NK-92 treated with Interleukin-12 subunit alpha and Interleukin-12 subunit beta, amount 100 ng/mL, for 24 hours (cell line): Measurements from ENCODE around the gene UMAD1.

Source experiments
- DNase-seq: peaks from one replicate; lab custom pipeline; 2025; lab: John Stamatoyannopoulos, UW

Gene UMAD1

DNA sequence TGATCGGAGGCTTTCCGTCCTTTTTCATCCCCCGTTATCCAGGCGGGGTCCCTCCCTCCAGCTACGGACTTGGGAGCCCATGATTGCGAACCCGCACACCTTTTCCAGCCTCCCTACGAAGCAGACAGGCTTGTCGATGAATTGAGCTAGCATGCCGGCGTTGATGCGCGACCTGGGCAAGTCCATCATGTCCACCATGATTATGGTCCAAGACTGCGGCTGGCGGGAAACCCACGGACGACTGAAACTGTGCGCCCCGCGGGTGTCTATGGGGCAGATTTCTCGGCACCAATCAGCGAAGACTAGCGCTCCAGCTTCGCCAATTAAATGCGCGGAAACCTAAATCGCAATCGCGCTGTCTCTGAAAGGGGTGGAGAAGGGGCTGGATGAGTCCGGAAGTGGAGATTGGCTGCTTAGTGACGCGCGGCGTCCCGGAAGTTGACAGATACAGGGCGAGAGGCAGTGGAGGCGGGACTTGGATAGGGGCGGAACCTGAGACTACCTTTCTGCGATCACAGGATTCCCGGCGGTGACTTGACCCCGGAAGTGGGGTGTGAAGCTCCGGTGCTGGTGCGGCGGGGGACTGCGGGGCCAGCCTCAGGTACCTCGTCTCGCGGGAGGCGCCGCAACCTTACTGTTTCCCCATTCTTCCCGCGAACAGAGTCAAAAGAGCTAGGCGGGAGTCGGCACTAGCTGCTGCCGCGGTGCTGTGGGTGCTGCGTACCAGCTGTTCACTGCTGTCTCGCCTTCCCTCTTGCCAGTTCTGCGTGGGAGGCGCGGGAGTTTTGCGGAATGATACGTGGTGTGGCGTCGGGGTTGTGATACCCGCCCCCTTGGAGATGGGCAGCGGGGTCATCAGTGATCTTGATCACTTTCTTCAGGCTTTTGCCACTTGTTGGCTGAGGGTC lies at the start of gene UMAD1:
Gene UMAD1 (plus strand): TSS at position 532 of the 908 bp plus-strand sequence. CDS start 32,620 bp downstream, outside the sequence.
- DNase-seq: peak; percentile 96

GRCh38 chr7:7595451-7595850 lies 45.1 kb upstream of the UMAD1 start:
- no peak for DNase-seq

- peak; percentile 11 for DNase-seq
Observed at GRCh38 chr7:7596176-7596575, 44.4 kb upstream of the UMAD1 start.

- no peak for DNase-seq
Observed at GRCh38 chr7:7607010-7607409, 33.5 kb upstream of the UMAD1 start.

DNA sequence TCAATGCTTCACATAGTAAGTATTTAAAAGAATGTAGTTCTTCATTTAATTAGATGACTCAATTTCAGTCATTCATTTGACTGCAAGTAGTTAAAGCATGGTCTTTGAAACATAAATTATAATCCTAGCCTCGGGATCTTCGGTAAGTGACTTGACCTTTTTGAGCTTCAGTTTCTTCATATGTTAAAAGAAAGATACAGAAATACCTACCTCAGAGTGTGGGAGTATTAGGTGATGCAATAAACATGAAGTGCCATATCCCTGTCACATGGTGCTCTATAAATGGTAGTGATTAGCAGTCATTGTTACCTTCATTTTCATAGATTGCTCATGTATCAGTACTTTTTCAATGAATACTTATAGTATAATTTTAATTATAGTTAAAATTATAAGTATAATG lies 31.2 kb upstream of the UMAD1 start:
- no peak for DNase-seq

DNA sequence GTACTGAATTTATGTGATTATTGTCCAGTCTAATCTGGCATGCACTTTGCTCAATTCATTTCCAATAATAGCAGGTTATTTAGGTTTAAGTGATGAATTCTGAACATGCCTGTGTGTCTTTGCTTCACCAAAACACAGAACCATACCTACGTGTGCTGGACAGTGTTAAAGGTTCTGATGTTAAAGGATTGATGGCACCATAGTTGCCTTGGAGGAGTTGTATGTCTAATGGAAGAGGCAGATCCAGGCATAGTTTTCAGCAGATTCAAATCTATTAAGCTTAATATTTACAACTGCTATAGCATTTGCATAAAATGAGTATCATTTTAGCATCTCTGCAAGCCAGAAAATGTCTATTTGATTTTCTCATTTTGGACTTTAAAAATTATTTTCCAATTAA lies 28.0 kb upstream of the UMAD1 start:
- DNase-seq: no peak

- no peak for DNase-seq
Observed at GRCh38 chr7:7613210-7613609, 27.3 kb upstream of the UMAD1 start.

DNA sequence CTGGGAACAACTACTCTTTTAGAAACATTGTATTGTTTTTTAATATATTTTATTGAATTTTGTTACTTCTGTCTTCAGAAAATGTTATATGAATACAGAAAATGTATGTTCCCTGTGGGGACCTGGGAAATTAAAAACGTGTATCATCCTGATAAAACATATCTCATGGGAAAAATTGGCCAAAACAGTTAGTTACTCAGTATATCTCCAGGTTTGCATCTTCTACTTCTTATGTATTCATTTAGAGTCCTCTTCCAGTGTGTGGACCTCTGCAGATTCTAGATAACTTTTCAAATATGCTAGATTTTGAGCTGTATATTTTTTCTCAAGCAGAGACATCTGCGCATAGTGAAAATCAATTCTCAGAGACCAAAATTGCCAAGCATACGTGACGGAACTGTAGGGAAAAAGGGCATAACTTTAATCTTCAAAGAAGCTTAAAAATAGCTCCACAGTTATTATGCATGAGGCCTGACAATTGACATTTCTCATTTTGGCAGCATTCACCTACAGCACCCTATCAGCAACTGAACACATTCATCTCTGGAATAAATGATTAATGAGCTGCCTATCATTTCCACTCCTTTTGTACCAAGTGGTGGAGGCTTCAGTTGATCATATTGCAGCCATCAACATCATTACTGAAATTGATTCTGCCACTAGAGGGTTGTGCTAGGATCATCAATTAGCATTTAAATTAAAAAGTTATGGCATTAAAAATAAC lies 26.4 kb upstream of the UMAD1 start:
- no peak for DNase-seq

DNA sequence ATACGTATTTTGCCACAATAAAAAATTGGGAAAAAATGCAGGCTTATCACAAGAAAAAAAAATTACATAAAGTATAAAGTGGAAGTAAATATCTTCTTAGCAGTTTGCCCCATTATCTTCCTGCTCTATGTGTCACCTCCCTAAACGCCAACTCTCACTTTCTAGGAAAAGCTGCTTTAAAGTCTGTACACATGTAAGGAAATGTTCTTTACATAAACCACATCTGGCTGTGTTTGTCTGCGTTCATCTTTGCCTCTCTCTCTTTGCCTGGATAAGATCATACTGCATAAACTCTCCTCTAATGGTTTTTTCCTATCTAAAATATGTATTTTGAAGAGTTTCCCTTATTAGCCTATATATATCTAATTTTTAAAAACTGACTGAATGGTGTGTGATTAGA lies 23.0 kb upstream of the UMAD1 start:
- no peak for DNase-seq

- DNase-seq: no peak
Observed at GRCh38 chr7:7618410-7618809, 22.1 kb upstream of the UMAD1 start.

GRCh38 chr7:7620236-7620635 lies 20.3 kb upstream of the UMAD1 start:
- DNase-seq: no peak

DNA sequence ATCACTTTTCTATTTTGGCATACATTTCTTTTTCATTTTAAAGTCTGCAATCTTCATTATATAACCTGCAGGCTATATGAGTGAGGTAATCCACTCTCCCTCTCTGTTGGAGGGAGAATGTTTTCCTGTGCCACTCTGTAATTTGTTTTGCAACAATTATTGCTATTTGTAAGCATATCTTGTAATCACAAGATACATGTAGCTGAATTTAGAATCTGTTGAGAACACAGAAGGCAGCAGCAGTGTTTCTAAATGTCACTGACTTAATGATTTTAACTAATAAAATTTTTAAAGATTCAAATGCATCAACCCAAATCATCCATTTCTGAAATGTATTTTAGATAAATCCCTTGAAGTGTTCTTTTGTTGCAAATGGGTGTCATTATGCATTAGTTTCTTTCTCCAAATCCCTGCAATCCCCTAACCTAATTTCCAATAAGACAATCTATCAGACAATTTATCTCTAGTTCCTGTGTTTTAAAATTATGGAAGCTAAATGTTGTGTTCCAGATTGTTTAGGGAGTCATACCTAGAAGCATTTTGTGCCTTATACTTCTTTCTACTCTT lies 19.8 kb upstream of the UMAD1 start:
- DNase-seq: no peak

GRCh38 chr7:7628476-7628875 lies 12.1 kb upstream of the UMAD1 start:
- DNase-seq: no peak

DNA sequence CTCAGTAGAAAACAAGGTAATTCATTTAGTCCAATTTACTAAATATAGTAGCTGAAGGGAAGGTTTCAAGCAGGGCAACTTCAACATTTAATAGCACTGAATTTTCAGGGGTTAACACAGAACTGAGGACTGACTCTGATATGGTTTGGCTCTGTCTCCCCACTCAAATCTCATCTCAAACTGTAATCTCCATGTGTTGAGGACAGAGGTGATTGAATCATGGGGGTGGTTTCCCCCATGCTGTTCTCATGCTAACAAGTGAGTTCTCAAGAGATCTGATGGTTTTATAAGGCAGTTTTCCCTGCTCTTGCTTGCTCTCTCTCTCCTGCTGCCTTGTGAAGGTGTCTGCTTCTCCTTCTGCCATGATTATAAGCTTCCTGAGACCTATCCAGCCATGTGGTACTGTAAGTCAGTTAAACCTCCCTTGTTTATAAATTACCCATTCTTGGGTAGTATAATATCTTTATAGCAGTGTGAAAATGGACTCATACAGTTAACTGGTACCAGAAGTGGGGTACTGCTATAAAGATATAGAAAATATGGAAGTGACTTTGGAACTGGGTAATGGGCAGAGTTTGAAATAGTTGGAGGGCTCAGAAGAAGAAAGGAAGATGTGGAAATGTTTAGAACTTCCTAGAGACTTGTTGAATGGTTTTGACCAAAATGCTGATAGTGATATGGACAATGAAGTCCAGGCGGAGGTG lies 9.8 kb upstream of the UMAD1 start:
- no peak for DNase-seq

DNA sequence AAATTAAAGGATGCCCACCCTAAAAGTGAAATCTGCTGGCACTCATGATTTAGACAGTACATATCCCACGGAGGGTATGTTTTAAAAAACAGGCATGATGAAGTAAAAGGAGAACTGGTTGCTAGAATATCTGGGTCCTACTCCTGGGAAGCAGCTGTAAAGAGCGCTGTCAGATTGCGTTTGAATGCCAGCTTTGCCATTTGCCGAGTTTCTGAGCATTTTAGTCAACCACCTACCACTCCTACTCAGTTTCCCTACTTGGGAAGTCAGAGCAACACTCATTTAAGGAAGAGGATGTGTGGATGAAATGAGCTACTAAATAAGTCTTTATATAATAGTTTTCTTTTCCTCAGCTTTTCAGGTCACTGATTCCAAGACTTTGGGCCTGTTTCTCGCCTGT lies 1.1 kb upstream of the UMAD1 start:
- no peak for DNase-seq

DNA sequence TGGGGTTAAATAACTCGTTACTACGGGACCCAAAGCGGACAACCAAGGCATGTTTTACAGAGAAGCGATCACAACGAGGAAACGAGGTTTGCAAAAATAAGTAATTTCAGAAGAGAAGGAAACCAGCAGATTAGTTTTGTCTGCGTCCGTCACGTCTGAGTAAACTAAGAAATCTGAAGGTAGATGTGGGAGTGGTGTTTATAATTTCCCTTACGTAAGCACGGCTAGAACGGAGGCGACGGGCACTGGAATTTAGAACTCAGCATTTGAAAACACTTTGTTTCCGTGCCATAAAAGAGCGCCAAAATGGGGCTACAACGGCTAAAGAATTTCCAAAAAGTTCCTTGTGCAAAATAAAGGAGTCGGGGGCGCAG lies 718 bp upstream of the UMAD1 start:
- no peak for DNase-seq

DNA sequence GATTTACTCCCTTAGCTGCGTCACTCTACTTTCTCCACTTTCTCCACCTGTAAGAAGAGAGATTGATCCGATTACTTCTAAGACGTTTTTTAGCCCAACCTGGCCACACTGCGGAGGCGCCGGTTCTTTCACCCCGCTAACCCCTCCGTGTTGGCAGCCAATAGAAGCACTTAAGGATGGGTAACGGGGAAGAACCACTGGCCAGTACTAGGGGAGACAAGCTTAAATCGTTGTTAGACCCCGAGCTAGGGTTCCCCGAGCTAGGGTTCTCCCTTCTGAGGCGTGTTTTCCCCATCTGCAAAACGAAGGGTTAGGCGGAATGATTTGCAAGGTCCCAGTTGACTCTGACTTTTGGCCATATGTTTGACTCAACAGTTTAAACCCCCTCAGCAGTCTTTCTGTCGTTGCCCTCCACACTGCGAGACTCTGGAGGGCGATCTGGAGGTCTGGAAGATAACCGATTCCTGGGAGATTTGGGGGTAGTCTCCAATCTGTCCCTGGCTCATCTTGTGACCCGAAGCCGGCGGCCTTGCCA lies 644 bp downstream of the UMAD1 start:
- DNase-seq: no peak

GRCh38 chr7:7642081-7642480 lies 1.5 kb downstream of the UMAD1 start:
- no peak for DNase-seq

- no peak for DNase-seq
Observed at GRCh38 chr7:7647495-7648036, 7.0 kb downstream of the UMAD1 start.

DNA sequence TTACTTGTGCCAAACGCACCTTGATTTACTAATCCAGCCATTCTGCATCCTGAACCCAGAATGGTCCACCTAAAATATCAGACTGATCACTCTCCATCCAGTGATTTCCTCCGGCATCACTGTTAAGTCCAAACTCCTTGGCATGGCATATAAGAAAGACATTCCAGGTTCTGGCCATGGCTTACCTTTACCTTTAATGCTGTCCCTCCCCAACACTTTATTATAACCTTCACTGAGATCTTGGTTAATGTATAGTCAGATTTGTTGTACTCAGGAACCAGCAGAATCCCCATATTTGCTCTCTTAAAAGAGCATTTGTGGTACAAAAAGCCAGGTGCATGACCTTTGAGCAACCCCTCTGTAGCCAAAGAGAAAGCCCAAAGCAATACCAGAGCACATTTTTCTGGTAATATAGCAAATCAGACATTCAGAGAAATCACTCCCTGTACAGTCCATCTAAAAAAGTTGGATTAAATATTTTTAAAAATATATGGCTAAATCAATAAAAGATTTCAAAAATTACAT lies 10.2 kb downstream of the UMAD1 start:
- no peak for DNase-seq

DNA sequence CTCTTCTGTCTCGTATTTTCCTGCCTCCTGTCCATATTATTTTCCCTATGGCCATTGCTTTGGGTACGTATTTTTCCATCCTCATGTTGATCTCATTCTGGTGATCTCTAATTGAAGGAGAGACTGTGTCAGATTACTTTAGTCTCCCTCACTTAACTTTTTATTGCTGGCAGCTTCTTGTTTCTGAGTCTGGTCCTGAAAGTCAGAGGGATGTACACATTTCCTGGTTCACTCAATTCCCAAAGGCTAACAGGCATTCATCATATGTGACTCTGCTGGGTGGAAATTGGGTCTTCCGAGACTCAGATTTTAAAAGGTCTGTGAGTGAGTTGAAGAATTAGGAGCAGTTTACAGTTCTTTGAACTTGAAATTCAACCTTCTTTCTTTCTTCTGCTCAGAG lies 10.9 kb downstream of the UMAD1 start:
- no peak for DNase-seq
